ENCODE data around the gene CSH1.
"Not testable (repeated sequence)": the region's sequence is repeated elsewhere in the genome, so short reads cannot be mapped to it uniquely, and the experiment has no call there.

Gene CSH1

DNA sequence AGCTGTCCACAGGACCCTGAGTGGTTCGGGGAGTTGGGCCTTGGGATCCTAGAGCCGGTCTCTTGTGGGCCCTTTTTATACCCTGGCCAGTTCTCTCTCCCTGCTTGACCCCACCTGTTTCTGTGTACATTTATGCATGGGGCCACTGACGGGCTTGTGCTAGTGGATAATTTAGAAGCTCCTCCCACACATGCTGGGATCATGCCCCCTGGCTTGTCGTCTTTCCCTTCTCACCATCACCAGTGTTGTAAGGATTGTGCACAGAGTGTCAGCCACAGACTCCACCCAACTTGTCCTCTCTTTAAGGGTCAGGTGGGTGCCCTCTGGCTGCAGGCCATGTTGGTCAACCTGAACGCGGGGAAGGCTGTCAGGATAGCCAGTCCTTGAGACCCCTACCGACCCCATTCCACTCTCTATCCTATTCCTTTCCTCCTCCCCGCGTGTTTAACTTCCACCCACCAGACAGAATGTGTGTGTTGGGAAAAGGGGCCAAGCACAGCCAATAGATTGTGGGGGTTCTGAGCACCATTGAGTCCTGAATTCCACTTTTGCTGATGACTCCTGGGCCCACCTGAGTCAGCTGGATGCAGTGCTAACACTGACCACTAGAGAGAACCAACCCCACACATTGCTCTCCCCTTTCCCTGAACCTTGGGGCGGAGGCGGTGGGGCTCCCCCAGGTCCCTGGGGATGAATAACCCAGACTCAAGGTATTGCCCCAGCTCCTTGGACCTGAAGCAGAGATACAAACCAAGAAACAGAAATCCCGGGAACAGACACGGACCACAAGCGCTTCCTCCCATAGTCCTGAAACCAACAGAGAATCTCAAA is at the start of gene CSH1:
TSS of gene CSH1 (minus strand) at position 51 of the 831 bp plus-strand sequence. CDS start 63 bp downstream, outside the sequence.
- Mint-ChIP-seq H3K27me3 (ENCODE audit: low read depth, poor library complexity) (peaks cover 43% of the 10 kb centered on the region), H3K4me1 (peaks cover 10% of the 10 kb centered on the region)
- not testable (repeated sequence) for DNase-seq; H3K9me3 Mint-ChIP-seq; H3K36me3 Mint-ChIP-seq (ENCODE audit: low read depth); H3K4me3 Mint-ChIP-seq; H3K27ac Mint-ChIP-seq

DNA sequence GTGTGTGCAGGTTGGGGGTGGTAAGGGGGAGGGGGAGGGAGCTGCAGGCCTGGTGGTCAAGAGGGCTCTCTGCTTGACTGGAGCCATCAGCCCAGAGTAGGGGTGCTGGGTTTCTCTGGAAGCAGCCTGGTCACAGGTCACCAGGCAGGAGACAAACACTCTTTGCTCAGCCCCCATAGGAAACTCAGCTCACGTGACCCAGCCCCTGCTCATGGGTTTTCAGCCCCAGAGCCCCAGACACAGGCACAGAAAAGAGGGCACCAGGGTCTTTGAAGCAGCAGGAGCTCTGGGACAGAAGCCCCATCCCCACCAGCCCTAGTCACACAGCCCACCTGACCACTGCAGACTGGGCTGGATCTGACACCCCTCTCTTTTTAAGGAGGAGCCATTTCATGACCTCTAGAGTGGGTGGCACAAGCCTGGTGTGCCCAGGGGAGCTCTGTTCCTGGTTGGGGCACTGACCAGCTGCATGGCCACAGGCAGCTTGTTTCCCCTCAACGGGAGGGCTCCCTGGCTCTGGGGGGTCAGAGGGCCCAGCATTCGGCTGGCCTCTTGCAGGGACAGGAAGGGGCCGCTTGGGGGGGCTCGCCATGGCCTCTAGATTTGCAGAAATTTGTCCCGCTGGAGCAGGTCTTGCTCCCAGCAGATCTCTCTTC is 49.5 kb upstream of the CSH1 start:
- TF ChIP-seq, protein P1, sequence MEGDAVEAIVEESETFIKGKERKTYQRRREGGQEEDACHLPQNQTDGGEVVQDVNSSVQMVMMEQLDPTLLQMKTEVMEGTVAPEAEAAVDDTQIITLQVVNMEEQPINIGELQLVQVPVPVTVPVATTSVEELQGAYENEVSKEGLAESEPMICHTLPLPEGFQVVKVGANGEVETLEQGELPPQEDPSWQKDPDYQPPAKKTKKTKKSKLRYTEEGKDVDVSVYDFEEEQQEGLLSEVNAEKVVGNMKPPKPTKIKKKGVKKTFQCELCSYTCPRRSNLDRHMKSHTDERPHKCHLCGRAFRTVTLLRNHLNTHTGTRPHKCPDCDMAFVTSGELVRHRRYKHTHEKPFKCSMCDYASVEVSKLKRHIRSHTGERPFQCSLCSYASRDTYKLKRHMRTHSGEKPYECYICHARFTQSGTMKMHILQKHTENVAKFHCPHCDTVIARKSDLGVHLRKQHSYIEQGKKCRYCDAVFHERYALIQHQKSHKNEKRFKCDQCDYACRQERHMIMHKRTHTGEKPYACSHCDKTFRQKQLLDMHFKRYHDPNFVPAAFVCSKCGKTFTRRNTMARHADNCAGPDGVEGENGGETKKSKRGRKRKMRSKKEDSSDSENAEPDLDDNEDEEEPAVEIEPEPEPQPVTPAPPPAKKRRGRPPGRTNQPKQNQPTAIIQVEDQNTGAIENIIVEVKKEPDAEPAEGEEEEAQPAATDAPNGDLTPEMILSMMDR (IDR thresholded peaks at IDR 0.05), result no peak
- Mint-ChIP-seq H3K27ac (no peak overlapping the region), H3K36me3 (ENCODE audit: low read depth) (no peaks in the 10 kb centered on the region), H3K27me3 (ENCODE audit: low read depth, poor library complexity) (peaks cover 11% of the 10 kb centered on the region), H3K4me1 (peaks cover 26% of the 10 kb centered on the region), H3K4me3 (no peak overlapping the region), H3K9me3 (no peaks in the 10 kb centered on the region)
- DNase-seq, result peak; percentile 70

DNA sequence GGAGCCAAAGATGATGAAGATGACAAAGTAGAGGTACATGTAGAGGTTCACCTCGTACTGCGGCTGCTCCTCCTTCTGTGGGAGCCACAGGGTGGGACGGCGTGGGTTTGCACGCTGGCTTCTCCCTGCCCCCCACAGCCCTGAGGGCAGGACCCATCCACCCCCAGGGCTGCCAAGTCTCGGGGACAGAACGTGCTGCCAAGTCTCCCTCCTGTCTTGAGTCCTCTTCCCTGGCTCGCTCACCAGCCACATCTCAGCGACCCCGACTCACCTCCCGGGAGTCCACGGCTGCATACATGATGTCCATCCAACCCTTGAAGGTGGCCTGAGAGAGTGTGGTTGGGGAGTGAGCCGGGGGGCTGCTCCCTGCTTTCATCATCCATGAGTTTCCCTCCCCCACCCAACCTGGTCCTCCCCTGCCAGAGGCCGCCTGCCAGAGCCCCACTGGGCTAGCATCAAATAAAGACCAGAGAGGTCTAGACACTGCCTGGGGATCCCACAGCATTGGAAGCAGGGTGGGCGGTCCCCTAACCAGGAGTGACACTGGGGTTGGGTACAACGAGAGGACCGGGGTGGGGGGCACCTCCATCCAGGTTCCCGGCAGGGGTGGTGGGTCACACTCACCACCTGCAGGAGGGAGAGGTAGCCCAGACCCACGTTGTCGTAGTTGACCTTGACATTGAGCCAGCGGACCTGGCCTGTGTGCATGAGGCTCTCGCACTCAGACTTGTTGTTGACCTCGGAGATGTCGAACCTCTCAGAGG is 48.5 kb upstream of the CSH1 start:
- Mint-ChIP-seq H3K27ac (no peak overlapping the region), H3K36me3 (ENCODE audit: low read depth) (no peaks in the 10 kb centered on the region), H3K27me3 (ENCODE audit: low read depth, poor library complexity) (peaks cover 16% of the 10 kb centered on the region), H3K4me1 (peaks cover 28% of the 10 kb centered on the region), H3K9me3 (no peaks in the 10 kb centered on the region), H3K4me3 (no peak overlapping the region)
- TF ChIP-seq, protein P1 (IDR thresholded peaks at IDR 0.05), result no peak
- DNase-seq, result no peak

DNA sequence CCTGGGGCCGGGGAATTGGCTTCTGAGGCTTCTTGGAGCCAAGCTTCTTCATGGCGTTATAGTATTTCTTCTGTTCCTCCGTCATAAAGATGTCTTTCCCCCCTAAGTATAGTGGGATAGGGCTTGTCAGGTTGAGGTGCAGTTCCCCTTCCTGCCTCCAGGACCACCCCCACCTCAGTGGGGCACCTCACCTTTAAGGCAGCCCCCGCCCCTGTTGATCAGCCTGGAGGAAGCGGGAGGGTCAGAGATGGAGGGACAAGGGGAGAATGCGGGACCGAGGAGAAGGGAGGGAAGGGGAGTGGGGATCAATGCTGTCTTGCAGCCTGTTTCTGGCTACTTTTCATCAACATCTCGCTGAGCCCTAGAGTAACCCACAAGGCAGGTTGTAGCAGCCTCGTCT is 47.4 kb upstream of the CSH1 start:
- H3K27ac Mint-ChIP-seq, result no peak overlapping the region
- no peaks in the 10 kb centered on the region for H3K9me3 Mint-ChIP-seq
- peaks cover 21% of the 10 kb centered on the region for H3K27me3 Mint-ChIP-seq (ENCODE audit: low read depth, poor library complexity)
- H3K36me3 Mint-ChIP-seq (ENCODE audit: low read depth), result no peaks in the 10 kb centered on the region
- H3K4me3 Mint-ChIP-seq, result no peak overlapping the region
- no peak for DNase-seq
- TF ChIP-seq, protein P1 (IDR thresholded peaks at IDR 0.05), result no peak
- peaks cover 33% of the 10 kb centered on the region for H3K4me1 Mint-ChIP-seq

DNA sequence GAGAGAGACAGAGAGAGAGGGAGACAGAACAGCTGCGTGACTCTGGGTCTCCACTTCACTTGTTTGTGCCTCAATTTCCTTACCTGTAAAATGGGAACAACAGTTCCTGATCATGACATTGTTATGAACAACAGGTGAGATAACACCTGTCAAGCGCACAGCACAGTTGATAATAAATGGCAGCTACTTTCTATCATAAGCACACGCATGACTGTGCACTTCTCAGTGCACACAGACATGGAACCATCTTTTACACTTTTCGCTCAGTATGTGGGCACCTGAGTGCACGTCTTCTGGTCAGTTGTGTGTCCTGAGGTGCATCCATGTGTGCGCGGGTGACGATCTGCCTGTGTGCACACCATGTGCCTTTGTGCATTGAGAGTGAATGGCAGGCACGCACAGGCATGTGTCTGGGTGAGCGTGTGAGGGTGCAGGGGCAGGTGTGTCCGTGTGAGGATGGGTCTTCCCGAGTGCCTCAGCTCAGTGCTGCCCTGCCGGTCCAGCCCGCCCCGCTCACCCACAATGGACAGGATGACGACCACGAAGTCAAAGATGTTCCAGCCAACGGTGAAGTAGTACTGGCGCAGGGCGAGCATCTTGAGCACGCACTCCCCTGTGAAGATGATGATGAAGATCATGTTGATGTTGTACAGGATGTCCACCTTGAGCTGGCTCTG is 46.1 kb upstream of the CSH1 start:
- no peak overlapping the region for H3K4me3 Mint-ChIP-seq
- TF ChIP-seq, protein P1 (IDR thresholded peaks at IDR 0.05), result no peak
- no peaks in the 10 kb centered on the region for H3K9me3 Mint-ChIP-seq
- no peak for DNase-seq
- no peaks in the 10 kb centered on the region for H3K36me3 Mint-ChIP-seq (ENCODE audit: low read depth)
- peaks cover 46% of the 10 kb centered on the region for H3K4me1 Mint-ChIP-seq
- peak overlapping the region; percentile 80 for H3K27ac Mint-ChIP-seq
- peaks cover 22% of the 10 kb centered on the region for H3K27me3 Mint-ChIP-seq (ENCODE audit: low read depth, poor library complexity)

Measured in nephron progenitor cell (in vitro differentiated cells).